GM21528 (cell line): ENCODE measurements around the gene CPTP.

Source experiments
- ATAC-seq: cut with Tn5 transposase; IDR thresholded peaks from one replicate; pipeline ENCODE4 v1.9.1; 2021; ENCODE audit warnings: mild to moderate bottlenecking, moderate library complexity; ENCODE audit not compliant: unreplicated experiment, low FRiP score

The CPTP gene

GRCh38 chr1:1347026-1347595 is 22.5 kb downstream of the CPTP start:
- ATAC-seq = no peak

GRCh38 chr1:1347663-1348419 is 23.2 kb downstream of the CPTP start:
- ATAC-seq = peak; percentile 1

GRCh38 chr1:1348420-1349255 is 24.0 kb downstream of the CPTP start:
- peak; percentile 35 for ATAC-seq

GRCh38 chr1:1349256-1350012 is 24.8 kb downstream of the CPTP start, which contains the start of gene DVL1:
TSS of gene DVL1 (minus strand) at chr1:1349418. CDS start at chr1:1349065, 353 bp downstream.
- ATAC-seq = peak; percentile 57

- ATAC-seq = no peak
These were observed 27.2 kb downstream of the CPTP start for GRCh38 chr1:1351511-1352427.

GRCh38 chr1:1352786-1353388 is 28.3 kb downstream of the CPTP start:
- no peak for ATAC-seq

GRCh38 chr1:1353389-1354151 is 29.0 kb downstream of the CPTP start:
- ATAC-seq = no peak

- no peak for ATAC-seq
These were observed 30.0 kb downstream of the CPTP start for GRCh38 chr1:1354271-1355247.

GRCh38 chr1:1355416-1355815 is 30.8 kb downstream of the CPTP start:
- no peak for ATAC-seq

GRCh38 chr1:1356166-1356795 is 31.7 kb downstream of the CPTP start:
- ATAC-seq = no peak

GRCh38 chr1:1356796-1357401 is 32.3 kb downstream of the CPTP start:
- no peak for ATAC-seq

- ATAC-seq = no peak
These were observed 33.4 kb downstream of the CPTP start for GRCh38 chr1:1357871-1358432.

GRCh38 chr1:1358433-1359271 is 34.0 kb downstream of the CPTP start, which contains the start of gene MXRA8:
TSS of gene MXRA8 (minus strand) at chr1:1358555. CDS start at chr1:1358504, 51 bp downstream.
- ATAC-seq = no peak

GRCh38 chr1:1359308-1359663 is 34.7 kb downstream of the CPTP start:
- no peak for ATAC-seq
